K562 (cell line): ENCODE measurements around the gene PRXL2A. TPM values are rescaled to one million over a fixed set of nuclear protein-coding genes. Genes with fewer than 3 reads are reported as not detected.

Experiments
- DPF2 ChIP-seq: fragments of 450-650 bp; IDR thresholded peaks from 2 replicates; pipeline ENCODE4 v1.6.1; 2016
- FIP1L1 ChIP-seq: fragments of 200-400 bp; formaldehyde crosslinking; IDR thresholded peaks from 2 replicates; pipeline ENCODE4 v1.6.1; 2018; ENCODE audit warnings: mild to moderate bottlenecking, low read depth, low read length; ENCODE audit not compliant: poor library complexity, severe bottlenecking
- HLTF ChIP-seq: fragments of 450-650 bp; IDR thresholded peaks from 2 replicates; pipeline ENCODE4 v1.6.1; 2016
- MBD2 ChIP-seq: sonication (generic); IDR thresholded peaks from 2 replicates; pipeline ENCODE4 v1.6.1; 2016; ENCODE audit warnings: low read depth, borderline replicate concordance
- NCOA4 ChIP-seq: fragments of 450-650 bp; IDR thresholded peaks from 2 replicates; pipeline ENCODE4 v1.6.1; 2018; ENCODE audit warnings: mild to moderate bottlenecking; ENCODE audit not compliant: partially characterized antibody
- PCBP1 ChIP-seq: fragments of 200-400 bp; formaldehyde crosslinking; IDR thresholded peaks from 2 replicates; pipeline ENCODE4 v1.6.1; 2018; ENCODE audit warnings: mild to moderate bottlenecking, low read depth, low read length; ENCODE audit not compliant: poor library complexity, severe bottlenecking
- POLR3G ChIP-seq: IDR thresholded peaks from 2 replicates; pipeline ENCODE4 v1.6.1; 2011; ENCODE audit not compliant: insufficient read length, insufficient replicate concordance; ENCODE audit errors: extremely low read depth
- PRPF4 ChIP-seq: fragments of 200-400 bp; formaldehyde crosslinking; IDR thresholded peaks from one replicate; pipeline ENCODE4 v1.6.1; 2017; ENCODE audit warnings: low read length, low read depth, mild to moderate bottlenecking; ENCODE audit not compliant: insufficient read depth, poor library complexity, severe bottlenecking
- SP1 ChIP-seq: sonication (generic); formaldehyde crosslinking; IDR thresholded peaks from 2 replicates; pipeline ENCODE4 v1.8.1; 2022; ENCODE audit warnings: mild to moderate bottlenecking, missing genetic modification reagents
- XRCC4 ChIP-seq: IDR thresholded peaks from one replicate; pipeline ENCODE4 v1.6.1; 2011; ENCODE audit not compliant: insufficient read depth, insufficient read length; ENCODE audit errors: extremely low read depth
- ZNF431 ChIP-seq: sonication (generic); formaldehyde crosslinking; IDR thresholded peaks from 2 replicates; pipeline ENCODE4 v1.8.0; 2022; ENCODE audit warnings: mild to moderate bottlenecking, missing genetic modification reagents
- ZNF436 ChIP-seq: fragments of 250-450, 450-650 bp; sonication (Bioruptor Pico); formaldehyde crosslinking; IDR thresholded peaks from 2 replicates; pipeline ENCODE4 v1.7.0; 2020; ENCODE audit warnings: mild to moderate bottlenecking
- polyA plus RNA-seq, 8 experiments: library from polyadenylated mRNA; depleted of rRNA in 4 of 8; stranded (reverse) in 5 of 8; unstranded in 3 of 8; fragments of >200 nt; fragmentation: Nextera tagmentation in 2 of 8; fragmentation: Illumina TruSeq in 1 of 8; extraction: Ambion mirVana in 2 of 8; extraction: Trizol in 1 of 8; gene quantifications; 2 replicates each; pipeline versions ENCODE4 v1.2.1 to v1.2.3, GENCODE V29; 2011 to 2014; ENCODE audit warnings: inconsistent platforms in 1 of 8, missing spikeins in 1 of 8
- total RNA-seq, 7 experiments: library from RNA; depleted of rRNA in 6 of 7; stranded (reverse); fragments of >200 nt in 6 of 7; fragmentation: Illumina TruSeq in 2 of 7; extraction: Trizol in 2 of 7; gene quantifications; 2 replicates each; pipeline versions ENCODE4 v1.2.1 to v1.2.3, GENCODE V29; 2011 to 2021; ENCODE audit warnings: low replicate concordance in 1 of 7
- TF ChIP-seq, protein P1 (sequence below): fragments of 250-450 bp; sonication (Bioruptor Pico); IDR thresholded peaks from 2 replicates; pipeline ENCODE4 v1.8.0; 2021; ENCODE audit warnings: mild to moderate bottlenecking, moderate library complexity
- TF ChIP-seq, protein P2 (sequence below): fragments of 250-450 bp; sonication (Bioruptor Pico); IDR thresholded peaks from 2 replicates; pipeline ENCODE4 v1.5.0; 2022; ENCODE audit warnings: mild to moderate bottlenecking
- TF ChIP-seq, protein P3 (sequence below): fragments of 250-450 bp; sonication (Bioruptor Pico); IDR thresholded peaks from 2 replicates; pipeline ENCODE4 v1.4.0; 2020
- TF ChIP-seq, protein P4 (sequence below): fragments of 450-650 bp; formaldehyde crosslinking; IDR thresholded peaks from 2 replicates; pipeline ENCODE4 v1.4.0; 2020; ENCODE audit warnings: mild to moderate bottlenecking, mixed read lengths

Gene PRXL2A
- total and polyA plus RNA-seq, 9 of the 15 experiments (the other 6 are each of a cell fraction or from before 2014, with no cell fraction given): 0.14 to 1.2 (median 0.75) TPM

DNA sequence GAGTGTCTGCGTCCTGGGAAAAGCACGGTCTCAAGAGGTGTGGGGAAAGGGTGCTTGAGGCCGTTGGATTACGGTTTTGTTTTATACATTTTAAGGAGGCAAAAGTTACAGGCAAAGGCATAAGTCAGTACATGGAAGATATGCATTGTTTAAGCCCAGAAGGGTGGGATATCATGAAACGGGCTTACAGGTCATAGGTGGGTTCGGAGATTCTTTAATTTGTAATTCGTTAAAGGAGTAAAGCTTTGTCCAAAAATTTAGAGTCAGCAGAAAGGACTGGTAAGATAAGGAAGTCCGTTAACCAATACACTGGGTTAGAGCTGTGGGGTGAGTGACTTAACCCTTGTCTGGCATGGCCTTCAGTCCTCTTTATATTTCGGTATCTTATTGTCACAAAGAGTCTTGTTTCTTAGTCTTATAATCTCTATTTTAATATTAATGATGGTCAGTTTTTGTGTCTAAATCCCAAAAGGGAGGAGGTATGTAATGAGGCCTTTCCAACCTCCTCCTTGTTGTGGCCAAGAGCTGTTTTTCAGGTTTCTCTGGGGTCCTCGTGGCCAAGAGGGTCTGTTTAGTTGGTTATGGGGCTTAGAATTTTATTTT lies 58.5 kb downstream of the PRXL2A start (continued):
- TF ChIP-seq, protein P1, sequence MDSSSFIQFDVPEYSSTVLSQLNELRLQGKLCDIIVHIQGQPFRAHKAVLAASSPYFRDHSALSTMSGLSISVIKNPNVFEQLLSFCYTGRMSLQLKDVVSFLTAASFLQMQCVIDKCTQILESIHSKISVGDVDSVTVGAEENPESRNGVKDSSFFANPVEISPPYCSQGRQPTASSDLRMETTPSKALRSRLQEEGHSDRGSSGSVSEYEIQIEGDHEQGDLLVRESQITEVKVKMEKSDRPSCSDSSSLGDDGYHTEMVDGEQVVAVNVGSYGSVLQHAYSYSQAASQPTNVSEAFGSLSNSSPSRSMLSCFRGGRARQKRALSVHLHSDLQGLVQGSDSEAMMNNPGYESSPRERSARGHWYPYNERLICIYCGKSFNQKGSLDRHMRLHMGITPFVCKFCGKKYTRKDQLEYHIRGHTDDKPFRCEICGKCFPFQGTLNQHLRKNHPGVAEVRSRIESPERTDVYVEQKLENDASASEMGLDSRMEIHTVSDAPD (CRISPR knock-in tag): no peak
- TF ChIP-seq SP1 (CRISPR knock-in tag): no peak
- TF ChIP-seq, protein P2, sequence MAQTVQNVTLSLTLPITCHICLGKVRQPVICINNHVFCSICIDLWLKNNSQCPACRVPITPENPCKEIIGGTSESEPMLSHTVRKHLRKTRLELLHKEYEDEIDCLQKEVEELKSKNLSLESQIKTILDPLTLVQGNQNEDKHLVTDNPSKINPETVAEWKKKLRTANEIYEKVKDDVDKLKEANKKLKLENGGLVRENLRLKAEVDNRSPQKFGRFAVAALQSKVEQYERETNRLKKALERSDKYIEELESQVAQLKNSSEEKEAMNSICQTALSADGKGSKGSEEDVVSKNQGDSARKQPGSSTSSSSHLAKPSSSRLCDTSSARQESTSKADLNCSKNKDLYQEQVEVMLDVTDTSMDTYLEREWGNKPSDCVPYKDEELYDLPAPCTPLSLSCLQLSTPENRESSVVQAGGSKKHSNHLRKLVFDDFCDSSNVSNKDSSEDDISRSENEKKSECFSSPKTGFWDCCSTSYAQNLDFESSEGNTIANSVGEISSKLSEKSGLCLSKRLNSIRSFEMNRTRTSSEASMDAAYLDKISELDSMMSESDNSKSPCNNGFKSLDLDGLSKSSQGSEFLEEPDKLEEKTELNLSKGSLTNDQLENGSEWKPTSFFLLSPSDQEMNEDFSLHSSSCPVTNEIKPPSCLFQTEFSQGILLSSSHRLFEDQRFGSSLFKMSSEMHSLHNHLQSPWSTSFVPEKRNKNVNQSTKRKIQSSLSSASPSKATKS (CRISPR knock-in tag): no peak
- TF ChIP-seq ZNF431: no peak
- no peak for TF ChIP-seq ZNF436
- no peak for TF ChIP-seq PRPF4
- no peak for TF ChIP-seq MBD2
- TF ChIP-seq, protein P3, sequence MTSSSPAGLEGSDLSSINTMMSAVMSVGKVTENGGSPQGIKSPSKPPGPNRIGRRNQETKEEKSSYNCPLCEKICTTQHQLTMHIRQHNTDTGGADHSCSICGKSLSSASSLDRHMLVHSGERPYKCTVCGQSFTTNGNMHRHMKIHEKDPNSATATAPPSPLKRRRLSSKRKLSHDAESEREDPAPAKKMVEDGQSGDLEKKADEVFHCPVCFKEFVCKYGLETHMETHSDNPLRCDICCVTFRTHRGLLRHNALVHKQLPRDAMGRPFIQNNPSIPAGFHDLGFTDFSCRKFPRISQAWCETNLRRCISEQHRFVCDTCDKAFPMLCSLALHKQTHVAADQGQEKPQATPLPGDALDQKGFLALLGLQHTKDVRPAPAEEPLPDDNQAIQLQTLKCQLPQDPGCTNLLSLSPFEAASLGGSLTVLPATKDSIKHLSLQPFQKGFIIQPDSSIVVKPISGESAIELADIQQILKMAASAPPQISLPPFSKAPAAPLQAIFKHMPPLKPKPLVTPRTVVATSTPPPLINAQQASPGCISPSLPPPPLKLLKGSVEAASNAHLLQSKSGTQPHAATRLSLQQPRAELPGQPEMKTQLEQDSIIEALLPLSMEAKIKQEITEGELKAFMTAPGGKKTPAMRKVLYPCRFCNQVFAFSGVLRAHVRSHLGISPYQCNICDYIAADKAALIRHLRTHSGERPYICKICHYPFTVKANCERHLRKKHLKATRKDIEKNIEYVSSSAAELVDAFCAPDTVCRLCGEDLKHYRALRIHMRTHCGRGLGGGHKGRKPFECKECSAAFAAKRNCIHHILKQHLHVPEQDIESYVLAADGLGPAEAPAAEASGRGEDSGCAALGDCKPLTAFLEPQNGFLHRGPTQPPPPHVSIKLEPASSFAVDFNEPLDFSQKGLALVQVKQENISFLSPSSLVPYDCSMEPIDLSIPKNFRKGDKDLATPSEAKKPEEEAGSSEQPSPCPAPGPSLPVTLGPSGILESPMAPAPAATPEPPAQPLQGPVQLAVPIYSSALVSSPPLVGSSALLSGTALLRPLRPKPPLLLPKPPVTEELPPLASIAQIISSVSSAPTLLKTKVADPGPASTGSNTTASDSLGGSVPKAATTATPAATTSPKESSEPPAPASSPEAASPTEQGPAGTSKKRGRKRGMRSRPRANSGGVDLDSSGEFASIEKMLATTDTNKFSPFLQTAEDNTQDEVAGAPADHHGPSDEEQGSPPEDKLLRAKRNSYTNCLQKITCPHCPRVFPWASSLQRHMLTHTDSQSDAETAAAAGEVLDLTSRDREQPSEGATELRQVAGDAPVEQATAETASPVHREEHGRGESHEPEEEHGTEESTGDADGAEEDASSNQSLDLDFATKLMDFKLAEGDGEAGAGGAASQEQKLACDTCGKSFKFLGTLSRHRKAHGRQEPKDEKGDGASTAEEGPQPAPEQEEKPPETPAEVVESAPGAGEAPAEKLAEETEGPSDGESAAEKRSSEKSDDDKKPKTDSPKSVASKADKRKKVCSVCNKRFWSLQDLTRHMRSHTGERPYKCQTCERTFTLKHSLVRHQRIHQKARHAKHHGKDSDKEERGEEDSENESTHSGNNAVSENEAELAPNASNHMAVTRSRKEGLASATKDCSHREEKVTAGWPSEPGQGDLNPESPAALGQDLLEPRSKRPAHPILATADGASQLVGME: no peak
- no peak for TF ChIP-seq POLR3G
- no peak for TF ChIP-seq XRCC4
- peak; percentile 72; the same call in 1 of the 2 replicates for TF ChIP-seq DPF2
- no peak for TF ChIP-seq PCBP1
- TF ChIP-seq, protein P4, sequence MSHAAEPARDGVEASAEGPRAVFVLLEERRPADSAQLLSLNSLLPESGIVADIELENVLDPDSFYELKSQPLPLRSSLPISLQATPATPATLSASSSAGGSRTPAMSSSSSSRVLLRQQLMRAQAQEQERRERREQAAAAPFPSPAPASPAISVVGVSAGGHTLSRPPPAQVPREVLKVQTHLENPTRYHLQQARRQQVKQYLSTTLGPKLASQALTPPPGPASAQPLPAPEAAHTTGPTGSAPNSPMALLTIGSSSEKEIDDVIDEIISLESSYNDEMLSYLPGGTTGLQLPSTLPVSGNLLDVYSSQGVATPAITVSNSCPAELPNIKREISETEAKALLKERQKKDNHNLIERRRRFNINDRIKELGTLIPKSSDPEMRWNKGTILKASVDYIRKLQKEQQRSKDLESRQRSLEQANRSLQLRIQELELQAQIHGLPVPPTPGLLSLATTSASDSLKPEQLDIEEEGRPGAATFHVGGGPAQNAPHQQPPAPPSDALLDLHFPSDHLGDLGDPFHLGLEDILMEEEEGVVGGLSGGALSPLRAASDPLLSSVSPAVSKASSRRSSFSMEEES (CRISPR knock-in tag): no peak
- TF ChIP-seq HLTF: no peak
- TF ChIP-seq NCOA4: no peak
- TF ChIP-seq FIP1L1: no peak
